Stimulated activated naive CD8-positive, alpha-beta T cell treated with anti-CD3 and anti-CD28 coated beads, Interleukin-15, Interleukin-2, amounts not matched to agents 100 U/mL and 50 U/mL, for 24 hours (primary cell): Measurements from ENCODE around the gene ZFP36.
A peak's percentile ranks its signal among the peaks of the same experiment; 100 is the strongest.

Source experiments
- ATAC-seq: fragments of 150-1000 bp; cut with Tn5 transposase; one replicate; pipeline ENCODE4 v1.10.0; 2021
- DNase-seq: peaks from one replicate; pipeline ENCODE4 v3.0.0; 2021

ZFP36 gene

GRCh38 chr19:39384839-39385568 is 21.6 kb upstream of the ZFP36 start:
- no peak for DNase-seq
- no peak for ATAC-seq

- DNase-seq (no peak), ATAC-seq (no peak)
These were observed 20.8 kb upstream of the ZFP36 start for GRCh38 chr19:39385629-39386411.

GRCh38 chr19:39386557-39386956 is 20.1 kb upstream of the ZFP36 start:
- ATAC-seq: no peak
- no peak for DNase-seq

DNA sequence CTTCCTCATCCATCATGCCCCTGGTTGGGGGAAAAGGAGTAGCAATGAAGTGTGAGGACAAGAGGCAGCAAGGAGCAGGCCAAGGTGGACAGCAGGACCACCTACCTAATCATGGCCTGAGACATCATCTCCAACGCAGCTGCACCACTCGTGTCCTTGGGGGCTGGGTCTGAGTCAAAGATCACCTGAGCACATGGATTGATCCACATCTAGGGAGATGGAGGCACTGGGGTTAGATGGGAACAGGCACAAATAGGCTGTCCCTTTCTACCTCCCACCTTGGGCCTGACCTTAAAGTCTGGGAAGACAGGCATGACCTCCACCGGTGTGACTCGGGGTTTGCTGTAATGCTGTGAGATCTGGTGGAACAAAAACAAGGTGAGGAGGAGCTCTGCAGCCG is 18.0 kb upstream of the ZFP36 start:
- no peak for ATAC-seq

GRCh38 chr19:39389631-39390414 is 16.8 kb upstream of the ZFP36 start:
- ATAC-seq (no peak), DNase-seq (no peak)

More for the DNA sequence above, 18.0 kb upstream of the ZFP36 start:
- DNase-seq: no peak

GRCh38 chr19:39390451-39390750 is 16.2 kb upstream of the ZFP36 start:
- no peak for ATAC-seq
- DNase-seq: no peak

DNA sequence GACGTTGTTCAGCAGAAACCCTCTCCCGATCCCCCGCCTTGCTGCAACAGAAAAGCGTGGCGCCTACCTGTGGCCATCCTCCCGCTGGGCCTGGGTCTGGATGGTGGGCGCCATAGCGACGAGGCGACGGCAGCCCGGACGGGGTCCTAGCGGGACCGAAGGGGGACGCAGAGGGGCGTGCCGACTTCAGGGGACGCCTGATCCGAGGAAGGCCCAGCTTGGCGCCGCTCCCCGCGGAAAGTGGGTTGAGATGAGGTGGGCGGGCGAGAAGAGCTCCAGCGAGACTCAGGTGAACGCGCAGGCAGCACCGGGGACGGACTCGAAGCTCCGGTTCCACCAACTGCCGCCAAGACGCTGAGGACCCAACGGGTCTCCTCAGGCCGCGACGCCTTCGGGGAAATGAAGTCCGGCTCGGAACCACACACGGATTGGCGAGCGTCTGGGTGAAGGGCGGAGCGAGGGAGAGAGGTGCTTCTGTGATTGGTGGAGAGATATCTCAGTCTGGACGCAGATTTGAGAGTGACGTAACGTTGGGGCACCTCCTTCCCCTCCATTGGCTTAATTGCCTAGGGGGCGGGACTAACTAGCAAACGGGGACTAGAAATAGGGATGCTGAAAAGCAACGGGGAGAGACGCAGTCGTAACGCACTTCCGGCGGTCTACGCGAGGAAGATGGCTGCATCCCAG is 15.8 kb upstream of the ZFP36 start, which contains the start of the genes MED29 and PAF1:
Gene MED29, plus strand, starts transcription at position 628 of the 687 bp plus-strand sequence. Its CDS starts 45 bp downstream, at position 673.
Gene PAF1, minus strand, starts transcription at position 356 of the 687 bp plus-strand sequence. Its CDS starts 242 bp downstream, at position 114.
- DNase-seq (peak; percentile 93), ATAC-seq (peak; percentile 96)

- DNase-seq (peak; percentile 97), ATAC-seq (peak; percentile 61)
These were observed 9.0 kb upstream of the ZFP36 start for GRCh38 chr19:39397360-39398296.

- ATAC-seq: peak; percentile 20
- peak; percentile 71 for DNase-seq
These were observed 8.3 kb upstream of the ZFP36 start for GRCh38 chr19:39398297-39398864.

DNA sequence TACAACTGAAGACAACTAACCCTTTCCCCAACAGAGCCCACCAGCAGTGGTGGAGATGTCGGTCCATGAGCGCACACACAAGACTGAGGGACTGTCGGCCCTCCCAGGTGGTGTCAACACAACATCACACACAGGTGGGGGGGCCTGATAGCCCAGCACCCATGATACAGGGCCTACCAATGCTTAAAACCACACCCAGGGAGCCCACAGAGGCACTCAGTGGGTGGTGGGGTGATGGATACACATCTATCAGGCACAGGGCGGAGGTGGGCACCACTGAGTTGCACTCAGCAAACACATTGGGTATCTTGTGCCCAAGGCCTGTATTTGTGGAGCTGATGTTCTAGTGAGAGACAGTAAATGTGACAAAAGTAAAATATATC is 7.0 kb upstream of the ZFP36 start:
- ATAC-seq (no peak), DNase-seq (no peak)

- ATAC-seq (no peak), DNase-seq (no peak)
These were observed 6.6 kb upstream of the ZFP36 start for GRCh38 chr19:39400061-39400460.

DNA sequence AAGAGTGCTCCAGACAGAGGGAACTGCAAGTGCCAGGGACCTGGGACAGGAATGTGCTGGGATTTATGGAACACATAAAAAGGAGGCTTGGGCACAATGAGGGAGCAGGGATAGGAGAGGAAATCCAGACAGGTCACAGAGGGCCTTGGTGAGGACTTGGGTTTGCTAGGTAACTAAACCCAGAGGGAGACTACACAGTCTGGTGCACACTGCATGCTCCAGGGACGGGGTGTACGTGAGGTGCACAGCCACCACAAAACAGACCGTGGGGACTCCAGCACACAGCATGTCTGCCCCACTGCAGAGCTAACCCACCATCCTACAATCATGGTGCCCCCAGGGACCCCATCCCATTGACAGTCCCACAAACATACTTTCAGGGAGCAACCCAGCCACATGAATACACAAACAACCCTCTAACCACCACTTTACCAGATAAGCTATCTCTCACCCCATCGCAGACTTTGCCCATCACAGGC is 5.5 kb upstream of the ZFP36 start:
- peak; percentile 3 for ATAC-seq
- DNase-seq: no peak

- DNase-seq (peak; percentile 86), ATAC-seq (peak; percentile 76)
These were observed 4.9 kb upstream of the ZFP36 start for GRCh38 chr19:39401549-39402345.

GRCh38 chr19:39402346-39403300 is 4.0 kb upstream of the ZFP36 start:
- peak; percentile 1 for ATAC-seq

DNA sequence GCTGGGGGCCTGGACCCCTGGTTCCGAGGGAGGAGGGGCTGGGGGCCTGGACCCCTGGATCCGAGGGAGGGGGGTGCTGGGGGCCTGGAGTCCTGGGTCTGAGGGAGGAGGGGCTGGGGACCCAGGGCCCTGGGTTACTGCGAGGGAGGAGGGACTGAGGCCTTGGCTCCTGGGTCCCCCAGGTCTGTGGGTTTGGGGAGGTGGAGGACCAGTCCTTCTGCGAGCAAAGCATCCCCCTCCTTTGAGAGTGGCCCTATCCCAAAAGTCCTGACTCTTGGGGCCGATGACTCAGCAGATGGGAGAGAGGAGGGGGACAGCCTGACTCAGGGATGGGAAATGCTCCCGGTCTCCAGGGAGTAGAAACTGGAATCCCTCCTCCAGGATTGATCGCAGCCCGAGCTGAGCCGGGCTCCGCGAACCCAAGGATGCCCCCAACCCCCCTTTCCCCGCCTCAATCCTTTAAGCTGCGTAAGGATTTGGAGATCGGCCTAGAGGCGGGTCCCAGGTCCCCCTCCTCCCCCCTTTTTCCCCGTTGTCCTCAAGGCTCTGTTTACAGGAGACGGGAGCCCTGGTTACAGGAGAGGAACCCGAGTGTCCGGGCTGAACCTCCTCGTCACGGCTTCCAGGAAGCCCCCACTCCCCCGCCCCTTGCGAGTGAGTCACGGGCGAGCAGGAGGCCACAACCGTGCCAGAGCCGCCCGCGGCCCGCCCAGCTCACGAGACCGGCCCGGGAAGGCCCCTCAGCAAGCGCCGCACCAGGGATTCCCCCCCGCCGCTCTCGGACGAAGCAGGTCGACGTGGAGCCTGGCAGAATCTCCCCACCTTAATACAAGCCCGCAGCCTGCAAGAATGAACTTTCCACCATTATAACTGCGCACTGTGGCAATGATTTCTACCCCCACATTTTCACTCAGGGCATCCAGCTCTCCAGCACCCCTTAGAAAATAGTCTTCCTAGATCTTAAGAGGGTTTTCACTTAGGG is 3.0 kb upstream of the ZFP36 start:
- peak; percentile 30 for ATAC-seq
- DNase-seq: peak; percentile 97

More at GRCh38 chr19:39402346-39403300, 4.0 kb upstream of the ZFP36 start:
- DNase-seq: peak; percentile 88

DNA sequence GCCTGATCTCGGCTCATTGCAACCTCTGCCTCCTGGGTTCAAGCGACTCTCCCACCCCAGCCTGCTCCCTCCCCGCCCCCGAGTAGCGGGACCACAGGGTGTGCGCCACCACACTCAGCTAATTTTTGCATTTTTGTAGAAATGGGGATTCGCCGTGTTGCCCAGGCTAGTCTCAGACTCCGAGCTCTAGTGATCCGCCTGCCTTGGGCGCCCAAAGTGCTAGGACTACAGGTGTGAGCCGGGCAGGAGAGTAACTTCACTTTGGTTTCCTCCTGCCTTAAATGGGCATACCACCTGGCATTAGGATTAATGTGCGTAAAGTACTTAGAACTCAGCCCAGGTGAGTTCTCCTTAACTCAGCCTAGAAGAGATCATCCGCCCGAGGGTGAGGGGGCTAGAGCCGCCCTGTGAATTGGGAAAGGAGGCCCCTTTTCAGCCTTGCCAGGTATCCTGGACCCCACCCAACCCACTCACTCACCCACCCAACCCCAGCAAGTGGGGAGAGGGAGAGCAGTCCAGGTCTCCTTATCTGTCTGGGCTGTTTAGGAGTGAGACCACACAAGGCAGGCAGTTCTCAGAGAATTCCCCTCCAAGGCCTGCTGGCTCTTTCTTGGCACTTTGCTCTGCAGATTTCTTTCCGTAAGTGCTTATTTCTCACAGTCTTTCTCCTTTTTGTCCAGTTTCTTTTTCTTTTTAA is 1.2 kb upstream of the ZFP36 start:
- no peak for DNase-seq
- ATAC-seq: no peak
